NCI-H524 (cell line): Measurements from ENCODE around the gene EXD3.
"Not testable (repeated sequence)": the region's sequence is repeated elsewhere in the genome, so short reads cannot be mapped to it uniquely, and the experiment has no call there.

Experiments used
- DNase-seq, 2 experiments: peaks; one replicate each; lab custom pipeline; 2025; lab: John Stamatoyannopoulos, UW

Gene EXD3

DNA sequence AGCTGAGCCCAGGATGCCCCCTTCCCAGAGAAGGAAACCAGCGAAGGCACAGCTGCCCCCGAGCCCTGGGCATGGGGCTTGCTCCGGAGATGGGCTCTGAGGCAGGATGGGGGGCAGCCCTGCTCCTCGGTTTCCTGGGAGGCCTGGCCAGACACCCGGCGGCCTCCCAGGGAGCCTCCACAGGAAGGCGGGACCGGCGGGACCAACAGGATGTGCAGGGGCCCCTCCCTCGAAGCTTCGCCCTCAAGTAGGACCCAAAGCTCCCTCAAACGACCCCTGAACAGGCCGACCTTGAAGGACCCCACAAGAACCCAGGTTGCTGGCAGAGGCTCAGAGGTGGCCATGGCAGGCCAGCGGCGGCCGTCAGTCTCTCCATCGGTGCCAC is 11.7 kb downstream of the EXD3 start:
- no peak for DNase-seq

GRCh38 chr9:137410891-137411249 is 12.1 kb downstream of the EXD3 start:
- no peak for DNase-seq

DNA sequence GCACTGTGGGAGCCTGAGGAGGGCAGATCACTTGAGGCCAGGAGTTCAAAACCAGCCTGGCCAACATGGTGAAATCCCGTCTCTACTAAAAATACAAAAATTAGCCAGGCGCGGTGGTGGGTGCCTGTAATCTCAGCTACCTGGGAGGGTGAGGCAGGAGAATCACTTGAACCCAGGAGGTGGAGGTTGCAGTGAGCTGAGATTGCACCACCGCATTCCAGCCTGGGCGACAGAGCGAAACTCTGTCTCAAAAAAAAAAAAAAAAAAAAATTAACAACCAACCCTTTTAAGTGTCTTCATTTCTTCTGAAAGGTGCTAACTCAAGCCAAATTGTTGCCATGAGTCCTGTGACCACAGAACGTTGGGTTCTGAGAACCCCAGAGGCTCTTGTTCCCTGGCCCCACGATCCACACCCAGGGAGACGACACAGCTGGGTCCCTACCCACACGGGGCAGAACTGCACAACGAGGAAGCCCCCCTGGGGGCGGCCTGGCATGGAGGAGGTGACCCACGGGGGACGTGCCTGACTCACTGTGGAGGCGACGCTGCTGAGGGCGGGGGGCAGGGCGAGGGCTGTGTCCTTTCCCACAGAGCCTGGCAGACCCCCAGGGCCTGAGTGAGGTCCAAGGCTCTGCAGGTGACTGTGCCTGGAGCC is 12.6 kb downstream of the EXD3 start:
- not testable (repeated sequence) for DNase-seq

DNA sequence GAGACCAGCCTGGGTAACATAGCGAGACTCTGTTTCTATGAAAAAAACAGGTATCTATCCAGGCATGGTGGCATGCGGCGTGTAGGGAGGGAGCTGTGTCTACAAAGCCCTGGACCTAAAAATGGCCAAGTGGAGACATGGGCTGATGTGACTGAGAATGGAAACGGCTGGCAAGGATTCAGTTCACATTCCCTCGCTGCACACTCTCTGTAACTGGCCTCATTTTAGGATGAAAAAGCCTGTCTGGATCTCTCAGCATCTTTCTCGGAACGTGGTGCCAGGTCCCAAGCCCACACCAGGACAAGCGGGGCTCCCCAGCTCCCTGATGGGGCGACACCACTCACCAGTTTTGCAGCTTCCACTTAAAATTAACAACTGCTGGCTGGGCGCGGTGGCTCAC is 13.4 kb downstream of the EXD3 start:
- DNase-seq = no peak

GRCh38 chr9:137408651-137409405 is 14.1 kb downstream of the EXD3 start:
- DNase-seq = no peak

- DNase-seq = no peak
Measured at GRCh38 chr9:137407590-137408300, 15.2 kb downstream of the EXD3 start.

GRCh38 chr9:137406876-137407589 is 15.9 kb downstream of the EXD3 start:
- DNase-seq = peak; percentile 51 to 70

GRCh38 chr9:137406085-137406760 is 16.7 kb downstream of the EXD3 start:
- no peak for DNase-seq

- no peak for DNase-seq
Measured at GRCh38 chr9:137405677-137406081, 17.3 kb downstream of the EXD3 start.

- DNase-seq = no peak
Measured at GRCh38 chr9:137404961-137405567, 17.9 kb downstream of the EXD3 start.

GRCh38 chr9:137403269-137403668 is 19.7 kb downstream of the EXD3 start:
- no peak for DNase-seq

DNA sequence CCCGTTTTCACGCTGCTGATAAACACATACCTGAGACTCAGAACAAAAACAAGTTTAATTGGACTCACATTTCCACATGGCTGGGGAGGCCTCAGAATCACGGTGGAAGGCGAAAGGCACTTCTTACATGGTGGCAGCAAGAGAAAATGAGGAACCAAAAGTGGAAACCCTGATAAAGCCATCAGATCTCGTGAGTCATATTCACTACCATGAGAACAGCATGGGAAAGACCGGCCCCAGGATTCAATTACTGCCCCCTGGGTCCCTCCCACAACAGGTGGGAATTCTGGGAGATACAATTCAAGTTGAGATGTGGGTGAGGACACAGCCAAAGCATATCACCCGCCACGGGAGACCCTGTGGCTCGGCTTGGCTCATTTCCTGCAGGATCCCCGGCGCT is 20.2 kb downstream of the EXD3 start:
- no peak for DNase-seq

- DNase-seq = no peak
Measured at GRCh38 chr9:137398561-137399468, 24.1 kb downstream of the EXD3 start.

DNA sequence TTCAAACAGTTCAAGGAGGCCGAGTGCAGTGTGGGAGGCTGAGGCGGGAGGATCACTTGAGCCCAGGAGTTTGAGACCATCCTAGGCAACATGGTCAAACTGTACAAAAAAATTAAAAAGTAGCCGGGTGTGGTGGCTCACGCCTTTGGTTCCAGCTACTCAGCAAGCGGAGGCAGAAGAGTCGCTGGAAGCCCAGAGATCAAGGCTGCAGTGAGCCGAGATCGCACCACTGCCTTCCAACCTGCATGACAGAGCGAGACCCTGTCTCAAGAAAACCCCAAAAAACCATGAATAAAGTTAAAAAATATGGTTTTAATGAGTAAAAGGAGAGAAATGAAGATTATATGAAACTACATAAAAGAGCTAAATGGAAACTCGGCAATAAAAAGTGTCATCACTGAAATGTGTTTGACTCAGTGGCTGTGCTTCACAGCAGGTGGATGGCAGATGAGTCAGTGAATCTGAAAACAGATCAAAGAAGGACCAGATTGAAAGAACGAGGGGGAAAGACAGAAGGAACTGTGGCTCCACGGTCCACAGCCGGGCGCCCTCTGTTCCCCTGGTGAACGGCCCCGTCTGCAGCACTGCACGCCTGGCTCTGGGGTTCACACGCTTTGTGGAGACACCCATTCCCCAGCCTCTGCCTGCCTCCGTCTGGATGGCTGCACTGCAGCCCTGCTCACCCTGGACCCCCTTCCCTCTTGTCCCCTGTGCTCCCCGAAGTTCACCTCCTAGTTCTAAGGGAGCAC is 25.1 kb downstream of the EXD3 start:
- DNase-seq = no peak

DNA sequence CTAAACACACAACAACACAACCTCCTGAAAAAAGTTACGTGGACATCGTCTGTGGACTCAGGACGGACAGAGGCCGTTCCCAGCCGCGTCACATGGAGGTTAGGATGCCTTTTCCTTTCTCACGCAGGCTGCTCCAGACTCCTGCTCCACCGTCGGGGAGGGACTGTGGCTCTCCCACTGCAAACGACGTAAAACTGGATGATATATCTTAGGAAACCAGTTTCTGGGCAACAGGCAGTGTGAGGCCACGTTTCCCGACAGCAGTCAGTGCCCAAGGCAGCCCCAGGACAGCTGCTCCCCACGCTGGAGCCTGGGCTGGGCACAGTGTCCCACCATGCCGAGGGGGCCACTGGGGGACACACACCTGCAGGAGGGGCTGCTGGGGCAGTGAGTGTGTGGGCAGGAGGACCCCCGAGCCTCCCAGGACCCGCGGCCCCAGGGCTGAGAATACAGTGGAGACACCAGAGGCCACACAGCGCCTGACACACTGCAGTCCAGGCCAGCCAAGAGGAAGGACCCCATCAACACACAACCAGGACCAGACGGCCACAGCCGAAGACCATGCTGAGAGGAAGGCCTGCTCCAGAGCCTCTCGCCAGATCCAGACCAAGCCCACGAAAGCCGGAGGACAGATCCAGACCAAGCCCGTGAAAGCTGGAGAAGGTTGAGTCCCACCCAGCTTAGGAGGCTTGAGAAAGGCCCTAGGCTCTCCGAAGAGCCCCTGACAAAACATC is 26.2 kb downstream of the EXD3 start:
- DNase-seq = no peak

DNA sequence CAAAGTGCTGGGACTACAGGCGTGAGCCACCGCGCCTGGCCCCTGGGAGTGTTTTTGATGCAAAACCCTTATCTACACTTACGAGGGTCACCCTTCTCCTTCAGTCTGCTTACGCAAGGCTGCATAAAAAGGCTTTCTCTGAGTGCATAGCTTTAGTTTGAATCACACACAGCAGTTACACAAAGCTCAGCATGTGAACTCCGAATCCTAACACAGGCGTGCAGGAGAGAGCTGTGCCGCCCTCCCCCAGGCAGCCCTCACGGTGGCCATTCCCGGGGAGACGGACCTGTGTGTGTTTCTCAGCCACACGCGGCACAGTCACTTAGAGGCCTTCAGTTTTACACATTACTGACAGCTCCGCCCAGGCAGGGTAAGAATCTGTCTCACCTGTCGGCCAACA is 26.7 kb downstream of the EXD3 start:
- DNase-seq = no peak

DNA sequence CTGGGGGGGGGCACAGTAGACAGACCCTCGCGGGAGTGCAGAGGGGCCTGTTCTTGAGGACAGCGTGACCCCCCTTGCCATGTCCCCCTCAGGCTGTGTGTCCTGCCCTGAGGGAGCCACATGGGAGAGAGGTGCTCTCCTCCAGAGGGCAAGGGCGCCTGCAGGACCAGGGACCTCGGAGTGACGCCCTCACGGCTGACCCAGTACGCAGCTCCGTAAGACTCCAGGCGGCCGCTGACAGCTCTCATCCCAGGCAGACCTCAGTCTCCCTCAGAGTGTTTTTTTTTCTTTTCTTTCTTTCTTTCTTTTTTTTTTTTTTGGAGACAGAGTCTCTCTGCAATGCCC is 27.3 kb downstream of the EXD3 start:
- no peak for DNase-seq

DNA sequence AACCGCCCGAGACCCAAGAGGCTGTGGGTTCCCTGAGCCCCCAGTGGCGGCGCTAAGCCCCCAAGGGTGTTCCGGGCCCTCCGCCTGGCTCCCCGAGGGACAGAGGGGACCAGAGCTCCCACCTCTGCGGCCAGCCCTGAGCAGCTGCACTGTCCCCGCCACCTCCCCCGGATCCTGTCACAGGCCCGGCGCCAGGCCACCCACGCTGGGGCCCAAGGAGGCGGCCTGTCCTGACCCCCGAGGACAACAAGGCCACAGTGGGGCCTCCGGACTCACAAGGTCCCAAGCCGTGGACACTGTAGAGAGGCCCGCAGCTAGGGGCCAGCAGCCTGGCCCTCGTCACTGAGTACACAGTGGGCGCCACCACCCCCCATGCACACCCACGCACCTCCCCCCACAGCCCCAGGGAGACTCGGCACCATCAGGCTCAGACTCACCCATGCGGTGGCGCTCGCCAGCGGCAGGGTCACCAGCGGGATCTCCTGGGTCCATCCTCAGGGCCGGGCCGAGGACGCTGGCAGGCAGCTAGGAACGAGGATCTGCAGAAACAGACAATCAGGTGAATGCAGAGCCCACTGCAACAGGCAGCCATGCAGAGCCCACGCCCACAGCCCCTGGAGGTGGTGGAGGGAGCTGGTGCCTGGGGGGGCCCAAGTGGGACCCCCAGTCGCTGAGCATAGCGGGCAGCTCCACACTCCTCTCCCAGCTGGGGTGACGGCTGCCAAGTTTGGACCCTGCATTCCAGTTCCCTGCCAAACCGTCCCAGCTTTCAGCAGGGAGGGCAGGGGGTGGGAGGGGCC is 27.9 kb downstream of the EXD3 start:
- no peak for DNase-seq
